ENCODE results near the gene ARHGAP42.

- no peak for TF ChIP-seq CTCF (IDR thresholded peaks at IDR 0.05; ENCODE audit: insufficient read depth, low read length, poor library complexity, severe bottlenecking)
- TF ChIP-seq EZH2phosphoT487 (conservative IDR thresholded peaks at IDR 0.05; ENCODE audit: low read length), result no peak
These were observed 2.1 kb downstream of the ARHGAP42 start for GRCh38 chr11:100689141-100689540.

Data from SU-DHL-6 (cell line).